ENCODE data around the gene KIAA1958.

- no peak for TF ChIP-seq CTCF (conservative IDR thresholded peaks at IDR 0.05)
- TF ChIP-seq ZFX (IDR thresholded peaks at IDR 0.05) = no peak
These were observed 23.8 kb upstream of the KIAA1958 start for GRCh38 chr9:112462855-112463254.

All from C4-2B (cell line).